Body of pancreas (tissue), 4 donors: ENCODE measurements around the gene DTHD1.

Experiments
- POLR2A ChIP-seq, 3 donors: fragments of 450-650 bp; IDR thresholded peaks; one replicate each; pipeline ENCODE4 v1.6.1; 2016; ENCODE audit warnings: antibody characterized with exemption in 3 of 3, mild to moderate bottlenecking in 2 of 3
- TF ChIP-seq, protein P1 (sequence below), 7 experiments: fragments of 450-650 bp in 4 of 7; fragments of 200-600 bp in 3 of 7; sonication (generic) in 3 of 7; IDR thresholded peaks; one replicate each; pipeline ENCODE4 v1.5.1; 2016 to 2019; ENCODE audit warnings: antibody characterized with exemption in 7 of 7

DNA sequence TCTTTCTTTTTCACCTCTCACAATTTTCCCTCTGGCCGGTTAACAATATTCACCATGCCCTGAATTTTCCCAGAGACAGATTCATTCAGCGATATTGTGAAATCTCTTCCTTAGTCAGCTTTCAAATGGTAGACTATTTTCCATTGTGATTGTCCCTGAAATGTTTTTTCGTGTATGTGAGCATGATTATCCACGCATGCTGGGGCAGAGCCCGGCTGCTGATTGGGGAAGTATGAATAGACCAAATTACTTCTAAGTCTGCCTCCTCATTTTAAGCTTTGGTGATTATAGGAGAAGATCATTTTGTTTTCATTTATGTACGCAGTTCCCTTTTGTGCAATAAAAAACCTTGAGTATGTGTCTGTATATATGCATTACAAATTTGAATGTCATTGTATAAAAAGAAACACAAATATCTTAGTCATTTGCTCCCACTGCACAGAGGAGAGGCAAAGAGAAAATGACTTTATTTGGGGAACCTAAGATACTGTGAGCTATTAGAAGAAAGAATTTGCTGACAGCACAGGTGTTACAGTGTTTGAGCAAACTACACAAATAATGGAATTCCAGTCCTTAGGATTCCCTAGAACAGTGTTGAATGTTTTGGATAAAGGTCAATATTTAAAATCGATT, 11.3 kb downstream of the DTHD1 start:
- TF ChIP-seq, protein P1, sequence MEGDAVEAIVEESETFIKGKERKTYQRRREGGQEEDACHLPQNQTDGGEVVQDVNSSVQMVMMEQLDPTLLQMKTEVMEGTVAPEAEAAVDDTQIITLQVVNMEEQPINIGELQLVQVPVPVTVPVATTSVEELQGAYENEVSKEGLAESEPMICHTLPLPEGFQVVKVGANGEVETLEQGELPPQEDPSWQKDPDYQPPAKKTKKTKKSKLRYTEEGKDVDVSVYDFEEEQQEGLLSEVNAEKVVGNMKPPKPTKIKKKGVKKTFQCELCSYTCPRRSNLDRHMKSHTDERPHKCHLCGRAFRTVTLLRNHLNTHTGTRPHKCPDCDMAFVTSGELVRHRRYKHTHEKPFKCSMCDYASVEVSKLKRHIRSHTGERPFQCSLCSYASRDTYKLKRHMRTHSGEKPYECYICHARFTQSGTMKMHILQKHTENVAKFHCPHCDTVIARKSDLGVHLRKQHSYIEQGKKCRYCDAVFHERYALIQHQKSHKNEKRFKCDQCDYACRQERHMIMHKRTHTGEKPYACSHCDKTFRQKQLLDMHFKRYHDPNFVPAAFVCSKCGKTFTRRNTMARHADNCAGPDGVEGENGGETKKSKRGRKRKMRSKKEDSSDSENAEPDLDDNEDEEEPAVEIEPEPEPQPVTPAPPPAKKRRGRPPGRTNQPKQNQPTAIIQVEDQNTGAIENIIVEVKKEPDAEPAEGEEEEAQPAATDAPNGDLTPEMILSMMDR (IDR thresholded peaks at IDR 0.05), result no peak
- TF ChIP-seq POLR2A (IDR thresholded peaks at IDR 0.05), result no peak
